LNCaP clone FGC (cell line): Measurements from ENCODE around the gene ARSK.

Experiments used
- DNase-seq: peaks from one replicate; pipeline ENCODE4 v3.0.0-alpha.2; 2011; ENCODE audit warnings: low read depth
- H3K4me3 ChIP-seq: 2 replicates; pipeline ENCODE4 v1.5.1; 2011; ENCODE audit warnings: mild to moderate bottlenecking, low read depth, low read length, control low read depth
- CTCF ChIP-seq: IDR thresholded peaks from 2 replicates; pipeline ENCODE4 v1.5.1; 2012; ENCODE audit warnings: mild to moderate bottlenecking; ENCODE audit not compliant: control insufficient read depth, insufficient read depth; ENCODE audit errors: extremely low read depth

The ARSK gene

GRCh38 chr5:95520206-95520605, 34.7 kb upstream of the ARSK start:
- no peak overlapping the region for H3K4me3 ChIP-seq
- no peak for TF ChIP-seq CTCF
- no peak for DNase-seq

GRCh38 chr5:95524423-95524822, 30.5 kb upstream of the ARSK start:
- no peak for DNase-seq
- no peak for TF ChIP-seq CTCF
- no peak overlapping the region for H3K4me3 ChIP-seq

GRCh38 chr5:95526871-95527270, 28.0 kb upstream of the ARSK start:
- TF ChIP-seq CTCF = no peak
- no peak overlapping the region for H3K4me3 ChIP-seq
- DNase-seq = no peak

- H3K4me3 ChIP-seq = no peak overlapping the region
- no peak for DNase-seq
- TF ChIP-seq CTCF = no peak
These were observed 26.3 kb upstream of the ARSK start for GRCh38 chr5:95528565-95528964.

GRCh38 chr5:95530416-95530815, 24.5 kb upstream of the ARSK start:
- no peak for DNase-seq
- no peak overlapping the region for H3K4me3 ChIP-seq
- no peak for TF ChIP-seq CTCF

- TF ChIP-seq CTCF = no peak
- H3K4me3 ChIP-seq = no peak overlapping the region
- no peak for DNase-seq
These were observed 23.4 kb upstream of the ARSK start for GRCh38 chr5:95531491-95531890.

- no peak overlapping the region for H3K4me3 ChIP-seq
- no peak for TF ChIP-seq CTCF
- no peak for DNase-seq
These were observed 22.5 kb upstream of the ARSK start for GRCh38 chr5:95532415-95532814.
